Left ventricle myocardium inferior (tissue), 1 donor: ENCODE results near the gene OTULINL. TPM values are rescaled to one million over a fixed set of nuclear protein-coding genes. Genes with fewer than 3 reads are reported as not detected.
A peak's percentile ranks its signal among the peaks of the same experiment; 100 is the strongest.

Source experiments
- DNase-seq: peaks from one replicate; pipeline ENCODE4 v3.0.0-alpha.2; 2020
- H3K27ac ChIP-seq: fragments of 200-600 bp; replicated peaks from 2 replicates; pipeline ENCODE4 v1.8.0; 2021
- H3K27me3 ChIP-seq: fragments of 200-600 bp; 2 replicates; pipeline ENCODE4 v1.8.0; 2021; ENCODE audit warnings: low read depth
- H3K36me3 ChIP-seq: fragments of 200-600 bp; 2 replicates; pipeline ENCODE4 v1.8.0; 2021
- H3K4me1 ChIP-seq: fragments of 200-600 bp; 2 replicates; pipeline ENCODE4 v1.8.0; 2021
- H3K4me3 ChIP-seq: fragments of 200-600 bp; 2 replicates; pipeline ENCODE4 v1.8.0; 2021; ENCODE audit warnings: mild to moderate bottlenecking, moderate library complexity
- H3K9me3 ChIP-seq: fragments of 200-600 bp; replicated peaks from 2 replicates; pipeline ENCODE4 v1.8.0; 2021
- CTCF ChIP-seq: fragments of 200-600 bp; IDR thresholded peaks from 2 replicates; pipeline ENCODE4 v1.8.0; 2021; ENCODE audit warnings: antibody characterized with exemption, mild to moderate bottlenecking, borderline replicate concordance
- intact Hi-C: fragments of 100-400 bp; cut with micrococcal nuclease; formaldehyde crosslinking; loops from one replicate; pipeline ENCODE4 v1.11.0; 2022
- long read RNA-seq: library from polyadenylated mRNA; unstranded; transcript quantifications from one replicate; pipeline ENCODE4 v2.0.0, GENCODE V29; 2021
- total RNA-seq: library from RNA; stranded (reverse); fragmentation: NEBNext Ultra II Directional; extraction: Animal tissue kit (Norgen Biotek cat#: 25700); gene quantifications from one replicate; pipeline ENCODE4 v1.2.1, GENCODE V29; 2021
- donor health status: DM: no; HTN: yes; CAD: no; lungs with severe emphysema.

Gene OTULINL
- 3.8 TPM for total RNA-seq
- long read RNA-seq, partial matches to known transcripts: 0 of 3 reads
- long read RNA-seq, other reads (novel, unspliced or antisense): 1 of 3 reads

GRCh38 chr5:14581106-14581890, at the start of gene OTULINL:
TSS of gene OTULINL (plus strand) at chr5:14581792. CDS start at chr5:14581895, 103 bp downstream.
- no peak for TF ChIP-seq CTCF
- Histone ChIP-seq H3K9me3 (no peaks in the 10 kb centered on the region), H3K4me3 (peak within 1 kb of the TSS; percentile 81), H3K27me3 (peaks cover 56% of the 10 kb centered on the region), H3K36me3 (no peaks in the 10 kb centered on the region), H3K27ac (peak within 1 kb of the TSS; percentile 48), H3K4me1 (peaks cover 20% of the 10 kb centered on the region)
- intact Hi-C loops: no loop called here
- peak; percentile 90 for DNase-seq

- no peak for DNase-seq
- H3K36me3 ChIP-seq: no peaks in the 10 kb centered on the region
- H3K4me3 ChIP-seq: no peak overlapping the region
- intact Hi-C loops: no loop called here
- peaks cover 7% of the 10 kb centered on the region for H3K4me1 ChIP-seq
- TF ChIP-seq CTCF: no peak
- H3K9me3 ChIP-seq: no peaks in the 10 kb centered on the region
- H3K27ac ChIP-seq: no peak overlapping the region
- peaks cover 4% of the 10 kb centered on the region for H3K27me3 ChIP-seq
Observed at GRCh38 chr5:14532180-14532579, 49.4 kb upstream of the OTULINL start.

- H3K4me1 ChIP-seq: peaks cover 7% of the 10 kb centered on the region
- no peak overlapping the region for H3K27ac ChIP-seq
- intact Hi-C loops: no loop called here
- H3K9me3 ChIP-seq: peaks cover 4% of the 10 kb centered on the region
- no peak for TF ChIP-seq CTCF
- no peak for DNase-seq
- no peak overlapping the region for H3K4me3 ChIP-seq
- H3K36me3 ChIP-seq: no peaks in the 10 kb centered on the region
- H3K27me3 ChIP-seq: peaks cover 4% of the 10 kb centered on the region
Observed at GRCh38 chr5:14534773-14535172, 46.8 kb upstream of the OTULINL start.

- TF ChIP-seq CTCF: no peak
- H3K4me1 ChIP-seq: no peaks in the 10 kb centered on the region
- H3K9me3 ChIP-seq: peaks cover 27% of the 10 kb centered on the region
- H3K27me3 ChIP-seq: peaks cover 23% of the 10 kb centered on the region
- H3K36me3 ChIP-seq: no peaks in the 10 kb centered on the region
- no peak for DNase-seq
- H3K4me3 ChIP-seq: no peak overlapping the region
- no peak overlapping the region for H3K27ac ChIP-seq
- intact Hi-C loops: no loop called here
Observed at GRCh38 chr5:14545308-14545707, 36.3 kb upstream of the OTULINL start.

- no peak for DNase-seq
- Histone ChIP-seq H3K4me3 (no peak overlapping the region), H3K27me3 (peaks cover 24% of the 10 kb centered on the region), H3K9me3 (peaks cover 22% of the 10 kb centered on the region), H3K36me3 (no peaks in the 10 kb centered on the region), H3K27ac (no peak overlapping the region), H3K4me1 (no peaks in the 10 kb centered on the region)
- intact Hi-C loops: no loop called here
- TF ChIP-seq CTCF: no peak
Observed at GRCh38 chr5:14545862-14546261, 35.7 kb upstream of the OTULINL start.
